ENCODE measurements around the gene CRB3. TPM values are rescaled to one million over a fixed set of nuclear protein-coding genes. Genes with fewer than 3 reads are reported as not detected.

Gene CRB3
- total and polyA plus RNA-seq, 2 of the 13 experiments (the other 11 are each of a cell fraction or from before 2014, with no cell fraction given): 10.6 to 25.6 TPM

DNA sequence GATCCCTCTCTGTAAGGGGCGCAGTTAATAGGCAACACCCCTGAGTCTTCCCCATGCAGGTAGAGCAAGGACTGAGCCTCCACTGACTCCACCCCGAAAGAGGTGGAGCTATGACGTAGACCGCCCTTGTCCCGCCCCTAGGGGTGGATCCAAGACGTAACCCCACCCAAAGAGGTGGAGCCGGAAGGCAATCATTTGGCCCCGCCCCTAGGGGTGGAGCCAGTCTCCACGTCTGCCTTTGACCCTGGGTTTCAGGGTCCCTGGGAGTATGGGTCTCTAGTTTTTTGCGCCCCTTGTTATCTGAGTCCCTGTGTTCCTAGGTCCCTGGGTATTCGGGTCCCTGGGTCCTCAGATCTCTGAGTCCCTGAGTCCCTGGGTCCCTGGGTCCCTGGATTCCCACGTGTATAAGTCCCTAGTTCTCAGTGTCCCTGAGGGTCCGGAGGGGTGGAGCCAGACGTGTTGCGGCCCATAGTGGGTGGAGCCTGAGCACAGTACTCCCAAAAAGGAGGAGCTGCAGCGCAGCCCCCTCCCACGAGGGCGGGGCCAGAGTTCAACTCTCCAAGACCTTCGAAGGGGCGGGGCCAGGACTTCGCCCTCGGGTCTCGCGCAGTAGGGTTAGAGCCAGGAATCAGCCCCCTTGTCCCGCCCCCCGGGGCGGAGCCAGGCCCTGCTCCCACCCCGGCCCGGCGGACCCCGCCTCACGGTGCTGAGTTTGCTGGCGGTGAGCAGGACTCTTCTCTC is 12.3 kb downstream of the CRB3 start (continued):
- TF ChIP-seq TRIM24 (CRISPR knock-in tag; IDR thresholded peaks at IDR 0.05) (no peak), TBP (CRISPR knock-in tag; IDR thresholded peaks at IDR 0.05) (no peak), CBX5 (CRISPR knock-in tag; IDR thresholded peaks at IDR 0.05; ENCODE audit: borderline replicate concordance) (no peak), NFE2L1 (CRISPR knock-in tag; IDR thresholded peaks at IDR 0.05; ENCODE audit: borderline replicate concordance) (no peak), NFKB2 (CRISPR knock-in tag; IDR thresholded peaks at IDR 0.05; ENCODE audit: borderline replicate concordance) (no peak), HNRNPL (IDR thresholded peaks at IDR 0.05; ENCODE audit: low read depth, low read length) (no peak), ZMYM4 (CRISPR knock-in tag; IDR thresholded peaks at IDR 0.05) (0 out of 2 replicates have a peak, but pooled peaks have one; percentile 32), POLR2A (IDR thresholded peaks at IDR 0.05; ENCODE audit: insufficient read depth in 1 of 2, low read depth in 2 of 2, low read length in 2 of 2) (peak; percentile 26 to 55; a peak in 3 of 4 replicates), ETV6 (CRISPR knock-in tag; conservative IDR thresholded peaks at IDR 0.05) (no peak), TBX2 (CRISPR knock-in tag; IDR thresholded peaks at IDR 0.05; ENCODE audit: borderline replicate concordance) (peak; percentile 28; the same call in 1 of the 2 replicates), RNF2 (conservative IDR thresholded peaks at IDR 0.05; ENCODE audit: low read depth) (no peak), RORA (CRISPR knock-in tag; IDR thresholded peaks at IDR 0.05) (no peak), ZNF891 (CRISPR knock-in tag; IDR thresholded peaks at IDR 0.05) (no peak), SIX4 (CRISPR knock-in tag; IDR thresholded peaks at IDR 0.05) (no peak), ATM (IDR thresholded peaks at IDR 0.05; ENCODE audit: borderline replicate concordance) (no peak), CEBPG (CRISPR knock-in tag; IDR thresholded peaks at IDR 0.05) (no peak), PITX1 (CRISPR knock-in tag; IDR thresholded peaks at IDR 0.05) (no peak), ZNF614 (CRISPR knock-in tag; IDR thresholded peaks at IDR 0.05; ENCODE audit: borderline replicate concordance) (no peak), ZZZ3 (CRISPR knock-in tag; IDR thresholded peaks at IDR 0.05; ENCODE audit: borderline replicate concordance) (no peak), FOXM1 (CRISPR knock-in tag; IDR thresholded peaks at IDR 0.05) (no peak)
- TF ChIP-seq, protein P1, sequence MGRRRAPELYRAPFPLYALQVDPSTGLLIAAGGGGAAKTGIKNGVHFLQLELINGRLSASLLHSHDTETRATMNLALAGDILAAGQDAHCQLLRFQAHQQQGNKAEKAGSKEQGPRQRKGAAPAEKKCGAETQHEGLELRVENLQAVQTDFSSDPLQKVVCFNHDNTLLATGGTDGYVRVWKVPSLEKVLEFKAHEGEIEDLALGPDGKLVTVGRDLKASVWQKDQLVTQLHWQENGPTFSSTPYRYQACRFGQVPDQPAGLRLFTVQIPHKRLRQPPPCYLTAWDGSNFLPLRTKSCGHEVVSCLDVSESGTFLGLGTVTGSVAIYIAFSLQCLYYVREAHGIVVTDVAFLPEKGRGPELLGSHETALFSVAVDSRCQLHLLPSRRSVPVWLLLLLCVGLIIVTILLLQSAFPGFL (CRISPR knock-in tag; IDR thresholded peaks at IDR 0.05): no peak
- TF ChIP-seq, protein P2, sequence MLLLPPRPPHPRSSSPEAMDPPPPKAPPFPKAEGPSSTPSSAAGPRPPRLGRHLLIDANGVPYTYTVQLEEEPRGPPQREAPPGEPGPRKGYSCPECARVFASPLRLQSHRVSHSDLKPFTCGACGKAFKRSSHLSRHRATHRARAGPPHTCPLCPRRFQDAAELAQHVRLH (CRISPR knock-in tag; IDR thresholded peaks at IDR 0.05; ENCODE audit: borderline replicate concordance, low read depth): no peak
- TF ChIP-seq, protein P3, sequence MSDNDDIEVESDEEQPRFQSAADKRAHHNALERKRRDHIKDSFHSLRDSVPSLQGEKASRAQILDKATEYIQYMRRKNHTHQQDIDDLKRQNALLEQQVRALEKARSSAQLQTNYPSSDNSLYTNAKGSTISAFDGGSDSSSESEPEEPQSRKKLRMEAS (IDR thresholded peaks at IDR 0.05): no peak
- TF ChIP-seq, protein P4, sequence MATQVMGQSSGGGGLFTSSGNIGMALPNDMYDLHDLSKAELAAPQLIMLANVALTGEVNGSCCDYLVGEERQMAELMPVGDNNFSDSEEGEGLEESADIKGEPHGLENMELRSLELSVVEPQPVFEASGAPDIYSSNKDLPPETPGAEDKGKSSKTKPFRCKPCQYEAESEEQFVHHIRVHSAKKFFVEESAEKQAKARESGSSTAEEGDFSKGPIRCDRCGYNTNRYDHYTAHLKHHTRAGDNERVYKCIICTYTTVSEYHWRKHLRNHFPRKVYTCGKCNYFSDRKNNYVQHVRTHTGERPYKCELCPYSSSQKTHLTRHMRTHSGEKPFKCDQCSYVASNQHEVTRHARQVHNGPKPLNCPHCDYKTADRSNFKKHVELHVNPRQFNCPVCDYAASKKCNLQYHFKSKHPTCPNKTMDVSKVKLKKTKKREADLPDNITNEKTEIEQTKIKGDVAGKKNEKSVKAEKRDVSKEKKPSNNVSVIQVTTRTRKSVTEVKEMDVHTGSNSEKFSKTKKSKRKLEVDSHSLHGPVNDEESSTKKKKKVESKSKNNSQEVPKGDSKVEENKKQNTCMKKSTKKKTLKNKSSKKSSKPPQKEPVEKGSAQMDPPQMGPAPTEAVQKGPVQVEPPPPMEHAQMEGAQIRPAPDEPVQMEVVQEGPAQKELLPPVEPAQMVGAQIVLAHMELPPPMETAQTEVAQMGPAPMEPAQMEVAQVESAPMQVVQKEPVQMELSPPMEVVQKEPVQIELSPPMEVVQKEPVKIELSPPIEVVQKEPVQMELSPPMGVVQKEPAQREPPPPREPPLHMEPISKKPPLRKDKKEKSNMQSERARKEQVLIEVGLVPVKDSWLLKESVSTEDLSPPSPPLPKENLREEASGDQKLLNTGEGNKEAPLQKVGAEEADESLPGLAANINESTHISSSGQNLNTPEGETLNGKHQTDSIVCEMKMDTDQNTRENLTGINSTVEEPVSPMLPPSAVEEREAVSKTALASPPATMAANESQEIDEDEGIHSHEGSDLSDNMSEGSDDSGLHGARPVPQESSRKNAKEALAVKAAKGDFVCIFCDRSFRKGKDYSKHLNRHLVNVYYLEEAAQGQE (IDR thresholded peaks at IDR 0.05; ENCODE audit: borderline replicate concordance in 1 of 2, low read depth in 1 of 2, low read length in 2 of 2): no peak
- TF ChIP-seq, protein P5, sequence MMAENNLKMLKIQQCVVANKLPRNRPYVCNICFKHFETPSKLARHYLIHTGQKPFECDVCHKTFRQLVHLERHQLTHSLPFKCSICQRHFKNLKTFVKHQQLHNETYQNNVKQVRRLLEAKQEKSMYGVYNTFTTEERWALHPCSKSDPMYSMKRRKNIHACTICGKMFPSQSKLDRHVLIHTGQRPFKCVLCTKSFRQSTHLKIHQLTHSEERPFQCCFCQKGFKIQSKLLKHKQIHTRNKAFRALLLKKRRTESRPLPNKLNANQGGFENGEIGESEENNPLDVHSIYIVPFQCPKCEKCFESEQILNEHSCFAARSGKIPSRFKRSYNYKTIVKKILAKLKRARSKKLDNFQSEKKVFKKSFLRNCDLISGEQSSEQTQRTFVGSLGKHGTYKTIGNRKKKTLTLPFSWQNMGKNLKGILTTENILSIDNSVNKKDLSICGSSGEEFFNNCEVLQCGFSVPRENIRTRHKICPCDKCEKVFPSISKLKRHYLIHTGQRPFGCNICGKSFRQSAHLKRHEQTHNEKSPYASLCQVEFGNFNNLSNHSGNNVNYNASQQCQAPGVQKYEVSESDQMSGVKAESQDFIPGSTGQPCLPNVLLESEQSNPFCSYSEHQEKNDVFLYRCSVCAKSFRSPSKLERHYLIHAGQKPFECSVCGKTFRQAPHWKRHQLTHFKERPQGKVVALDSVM (CRISPR knock-in tag; IDR thresholded peaks at IDR 0.05): no peak

Data from HepG2 (cell line).